Pancreas (tissue), 10 donors: ENCODE measurements around the gene FANCG. TPM values are rescaled to one million over a fixed set of nuclear protein-coding genes. Genes with fewer than 3 reads are reported as not detected.
A peak's percentile ranks its signal among the peaks of the same experiment; 100 is the strongest.

Experiments
- ATAC-seq, 4 donors: fragments of 200-7000 bp; cut with Tn5 transposase; one replicate each; pipeline versions ENCODE4 v1.8.0 to v1.9.1; 2020; ENCODE audit warnings: mild to moderate bottlenecking in 4 of 4, moderate library complexity in 4 of 4
- DNase-seq, 6 donors: peaks; one replicate each; pipeline ENCODE4 v3.0.0-alpha.2; 2020
- FAIRE-seq: peaks from 2 replicates; lab custom pipeline; 2012; peaks lifted over from hg19 to GRCh38; lab: Jason Lieb, UNC
- H3K27ac ChIP-seq, 4 donors: fragments of 200-600 bp; sonication (generic); 1 replicate in 3 of 4; 2 replicates in 1 of 4; pipeline versions ENCODE4 v1.5.0 to v1.8.0; 2020
- H3K27me3 ChIP-seq, 4 donors: fragments of 200-600 bp; one replicate each; pipeline ENCODE4 v1.8.0; 2021
- H3K36me3 ChIP-seq, 3 donors: fragments of 200-600 bp; sonication (generic) in 1 of 3; one replicate each; pipeline versions ENCODE4 v1.5.0 to v1.8.0; 2020 to 2021
- H3K4me1 ChIP-seq, 3 donors: fragments of 200-600 bp; one replicate each; pipeline ENCODE4 v1.8.0; 2021
- H3K4me3 ChIP-seq, 4 donors: fragments of 200-600 bp; sonication (generic) in 2 of 4; one replicate each; pipeline versions ENCODE4 v1.5.0 to v1.8.0; 2020 to 2021
- H3K9me3 ChIP-seq, 4 donors: fragments of 200-600 bp; one replicate each; pipeline ENCODE4 v1.8.0; 2021
- WGBS, 2 donors: extraction: QIAGEN DNeasy Blood & Tissue Kit; methylation state at CpG; one replicate each; pipeline ENCODE4 v1.1.7; 2013; 5-methylcytosine and 5-hydroxymethylcytosine counted together
- intact Hi-C, 3 donors: fragments of 100-400 bp; cut with DNase I; formaldehyde crosslinking; loops; one replicate each; pipeline versions ENCODE4 v1.11.1 to v1.14.2; 2022
- polyA plus RNA-seq, 2 donors: library from polyadenylated mRNA; stranded (reverse); fragments of 200-250 nt; gene quantifications; one replicate each; pipeline ENCODE4 v1.2.3, GENCODE V29; 2013
- total RNA-seq, 6 donors: library from RNA; stranded (reverse); fragmentation: NEBNext Ultra II Directional in 4 of 6; extraction: Animal tissue kit (Norgen Biotek cat#: 25700) in 4 of 6; gene quantifications; one replicate each; pipeline versions ENCODE4 v1.2.1 to v1.2.4, GENCODE V29; 2021 to 2023
- TF ChIP-seq, protein P1 (sequence below), 4 donors: fragments of 200-600 bp; sonication (generic) in 3 of 4; IDR thresholded peaks; one replicate each; pipeline versions ENCODE4 v1.5.0 to v1.8.0; 2021; ENCODE audit warnings: antibody characterized with exemption in 4 of 4
- donor health status: healthy with polysubstance abuse.
- donor health status: DM: no; HTN: no; CAD: no; lungs with moderate emphysema.
- donor health status: DM: no; HTN: no; CAD: no.
- donor health status: control.
- donor health status: control.
- donor health status: Bipolar disorder and iron deficiency.
- donor health status: DM: yes; HTN: yes; CAD: no.
- donor health status: DM: no; HTN: no; CAD: no.
- donor health status: DM: no; HTN: no; CAD: no.
- donor health status: DM: yes; HTN: yes; CAD: no.

Gene FANCG
- total and polyA plus RNA-seq, 8 donors, result 7.5 to 31.1 (median 12.5) TPM

DNA sequence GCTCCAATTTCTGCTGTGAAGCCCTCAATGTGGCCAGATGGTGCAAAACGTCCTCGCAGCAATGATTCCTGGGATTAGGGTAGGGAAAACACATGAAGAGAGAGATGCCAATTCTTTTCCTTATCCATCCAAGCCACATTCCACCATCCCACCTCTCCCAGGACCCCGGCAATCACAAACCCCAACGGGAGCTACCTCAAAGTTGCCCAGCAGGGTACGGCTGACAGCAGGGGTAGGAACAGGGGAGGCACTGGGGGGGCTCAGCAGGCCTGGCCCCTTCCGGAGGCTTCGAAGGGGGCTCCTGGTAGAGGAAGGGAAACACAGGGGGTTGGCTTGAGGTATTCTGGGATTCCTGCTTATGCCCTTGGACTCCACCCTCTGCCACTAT, 26.6 kb upstream of the FANCG start:
- TF ChIP-seq, protein P1, sequence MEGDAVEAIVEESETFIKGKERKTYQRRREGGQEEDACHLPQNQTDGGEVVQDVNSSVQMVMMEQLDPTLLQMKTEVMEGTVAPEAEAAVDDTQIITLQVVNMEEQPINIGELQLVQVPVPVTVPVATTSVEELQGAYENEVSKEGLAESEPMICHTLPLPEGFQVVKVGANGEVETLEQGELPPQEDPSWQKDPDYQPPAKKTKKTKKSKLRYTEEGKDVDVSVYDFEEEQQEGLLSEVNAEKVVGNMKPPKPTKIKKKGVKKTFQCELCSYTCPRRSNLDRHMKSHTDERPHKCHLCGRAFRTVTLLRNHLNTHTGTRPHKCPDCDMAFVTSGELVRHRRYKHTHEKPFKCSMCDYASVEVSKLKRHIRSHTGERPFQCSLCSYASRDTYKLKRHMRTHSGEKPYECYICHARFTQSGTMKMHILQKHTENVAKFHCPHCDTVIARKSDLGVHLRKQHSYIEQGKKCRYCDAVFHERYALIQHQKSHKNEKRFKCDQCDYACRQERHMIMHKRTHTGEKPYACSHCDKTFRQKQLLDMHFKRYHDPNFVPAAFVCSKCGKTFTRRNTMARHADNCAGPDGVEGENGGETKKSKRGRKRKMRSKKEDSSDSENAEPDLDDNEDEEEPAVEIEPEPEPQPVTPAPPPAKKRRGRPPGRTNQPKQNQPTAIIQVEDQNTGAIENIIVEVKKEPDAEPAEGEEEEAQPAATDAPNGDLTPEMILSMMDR (IDR thresholded peaks at IDR 0.05), result no peak
- WGBS, 2 donors, result 85 to 91% methylated on average over 7 of the region's 7 CpGs
- peaks cover 0 to 22% (median 9%) of the 10 kb centered on the region in 3 donors for H3K4me1 ChIP-seq
- DNase-seq, result no peak
- intact Hi-C loops, result no loop called here
- H3K27me3 ChIP-seq, result no peaks in the 10 kb centered on the region
- no peaks in the 10 kb centered on the region for H3K9me3 ChIP-seq
- no peak for FAIRE-seq
- H3K27ac ChIP-seq, result no peak overlapping the region
- no peak for ATAC-seq
- no peak overlapping the region for H3K4me3 ChIP-seq
- H3K36me3 ChIP-seq, result peaks cover 0 to 9% (median 0%) of the 10 kb centered on the region in 3 donors

DNA sequence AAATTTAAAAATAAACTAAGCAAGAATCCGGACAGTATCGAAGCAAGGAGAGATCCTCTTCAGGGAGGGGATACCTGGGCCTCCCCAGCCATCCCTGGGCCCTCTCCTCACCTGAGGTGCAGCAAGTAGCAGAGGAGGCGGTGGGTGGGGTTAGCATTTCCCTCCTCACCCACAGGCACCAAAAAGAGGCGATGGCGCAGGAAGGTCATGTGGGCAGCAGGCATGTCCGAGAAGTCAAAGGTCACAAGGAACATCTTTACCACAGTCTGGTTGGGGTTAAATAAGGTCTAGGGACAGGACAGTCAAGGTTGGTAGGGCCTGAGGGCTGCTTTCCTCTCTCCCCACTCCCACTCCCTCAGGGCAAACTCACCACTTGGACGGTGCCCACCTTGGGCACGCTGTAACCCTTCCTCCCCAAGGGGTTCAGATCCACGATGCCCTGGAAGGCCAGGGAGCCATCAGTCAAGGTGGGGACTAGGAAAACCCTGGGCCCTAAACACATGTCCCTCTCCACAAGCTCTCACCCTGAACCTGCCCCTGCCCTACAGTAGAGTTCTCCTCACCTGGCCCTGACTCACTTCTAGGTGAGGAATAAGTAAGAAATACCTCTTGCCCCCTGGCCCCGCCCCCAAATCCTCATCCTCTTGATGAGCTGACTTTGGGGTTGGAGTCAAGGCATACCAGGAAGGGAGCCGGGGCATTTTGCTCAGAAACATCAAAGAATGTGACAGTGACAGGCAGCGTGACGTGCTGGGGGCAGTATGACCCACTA, 26.0 kb upstream of the FANCG start:
- ATAC-seq (no peak), FAIRE-seq (no peak), DNase-seq (no peak)
- Histone ChIP-seq H3K4me1 (peaks cover 0 to 20% (median 6%) of the 10 kb centered on the region in 3 donors), H3K36me3 (peaks cover 0 to 9% (median 0%) of the 10 kb centered on the region in 3 donors), H3K4me3 (no peak overlapping the region), H3K27ac (no peak overlapping the region), H3K9me3 (no peaks in the 10 kb centered on the region), H3K27me3 (no peaks in the 10 kb centered on the region)
- WGBS, 2 donors, result 89 to 92% methylated on average over 13 of the region's 13 CpGs
- TF ChIP-seq, protein P1 (IDR thresholded peaks at IDR 0.05), result no peak
- intact Hi-C loops, result no loop called here

DNA sequence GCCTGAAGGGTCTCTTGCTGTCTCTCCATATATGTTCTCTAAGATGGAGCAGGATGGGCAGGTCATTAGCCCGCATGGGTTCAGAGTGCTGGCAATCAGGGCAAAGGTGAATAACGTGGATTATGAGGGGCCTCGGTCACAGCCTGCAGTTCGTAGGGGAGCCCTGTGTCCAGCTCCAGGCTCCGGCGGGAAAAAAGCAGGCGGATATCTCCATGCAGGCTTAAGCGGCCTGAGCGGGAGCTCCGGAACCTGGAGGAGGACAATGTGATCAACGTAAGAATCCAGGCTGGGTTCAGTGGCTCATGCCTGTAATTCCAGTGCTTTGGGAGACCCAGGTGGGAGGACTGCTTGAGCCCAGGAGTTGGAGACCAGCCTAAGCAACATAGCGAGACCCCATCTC, 25.4 kb upstream of the FANCG start:
- intact Hi-C loops, result no loop called here
- Histone ChIP-seq H3K4me3 (no peak overlapping the region), H3K27me3 (no peaks in the 10 kb centered on the region), H3K4me1 (peaks cover 0 to 14% (median 6%) of the 10 kb centered on the region in 3 donors), H3K36me3 (peaks cover 0 to 11% (median 0%) of the 10 kb centered on the region in 3 donors), H3K27ac (no peak overlapping the region), H3K9me3 (no peaks in the 10 kb centered on the region)
- WGBS, 2 donors, result 88 to 90% methylated on average over 12 of the region's 12 CpGs
- DNase-seq (no peak), ATAC-seq (no peak), FAIRE-seq (no peak)
- TF ChIP-seq, protein P1 (IDR thresholded peaks at IDR 0.05), result no peak

DNA sequence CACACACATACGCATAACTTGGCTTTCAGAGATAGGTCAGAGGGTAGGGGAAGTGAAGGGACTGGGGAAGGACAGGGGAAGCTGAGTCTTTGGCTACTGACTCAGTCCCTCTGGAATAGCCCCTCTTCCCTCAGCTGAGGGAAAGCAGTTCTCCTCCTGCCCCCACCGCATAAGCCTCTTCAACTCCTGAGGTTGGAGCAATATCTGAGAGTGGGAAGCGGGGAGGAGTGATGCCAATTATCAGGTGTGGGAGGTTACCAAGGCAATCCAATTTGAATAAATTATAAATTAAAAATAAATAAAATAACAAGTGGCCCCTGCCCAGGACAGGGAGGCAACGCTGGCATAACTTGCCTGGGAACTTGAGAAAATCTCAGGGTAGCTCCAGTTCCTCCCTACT, 24.8 kb upstream of the FANCG start:
- TF ChIP-seq, protein P1 (IDR thresholded peaks at IDR 0.05), result no peak
- Histone ChIP-seq H3K9me3 (no peaks in the 10 kb centered on the region), H3K4me3 (no peak overlapping the region), H3K36me3 (peaks cover 0 to 12% (median 0%) of the 10 kb centered on the region in 3 donors), H3K27ac (no peak overlapping the region), H3K4me1 (peaks cover 0 to 14% (median 6%) of the 10 kb centered on the region in 3 donors), H3K27me3 (no peaks in the 10 kb centered on the region)
- WGBS, 2 donors, result 90% methylated on average over 4 of the region's 4 CpGs
- no peak for DNase-seq
- FAIRE-seq, result no peak
- ATAC-seq, result no peak
- intact Hi-C loops, result no loop called here

DNA sequence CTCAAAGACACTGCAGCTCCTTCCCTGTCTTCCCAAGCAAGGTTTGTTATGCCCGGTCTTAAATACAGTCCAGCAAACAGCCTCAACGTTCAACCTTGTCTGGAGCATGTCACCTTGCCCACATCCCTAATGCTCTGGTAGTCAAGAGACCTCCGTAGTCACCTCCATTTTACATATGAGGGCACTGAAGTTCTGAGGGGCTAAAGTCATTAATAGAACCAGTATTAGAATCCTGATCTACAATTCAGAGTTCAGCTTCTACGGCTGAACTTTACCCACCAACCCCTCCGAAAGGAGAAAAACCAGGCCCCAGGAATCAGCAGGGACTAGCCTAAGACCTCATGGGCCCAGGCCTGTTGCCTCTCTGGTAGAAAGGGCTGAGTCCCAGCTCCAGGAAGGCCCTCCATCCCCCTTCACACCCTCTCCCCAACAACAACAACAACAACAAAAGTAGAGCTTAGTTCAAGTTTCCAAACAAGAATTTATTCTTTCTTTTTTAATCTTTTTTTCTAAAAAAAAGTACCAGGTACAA, 24.0 kb upstream of the FANCG start:
- FAIRE-seq (no peak), DNase-seq (no peak), ATAC-seq (peak in 1 of 4 donors; percentile 1)
- Histone ChIP-seq H3K27me3 (no peaks in the 10 kb centered on the region), H3K4me3 (peak overlapping the region in 2 of 4 donors; percentile 66 to 76), H3K9me3 (no peaks in the 10 kb centered on the region), H3K27ac (peak overlapping the region; percentile 61 to 85 (median 73)), H3K36me3 (peaks cover 0 to 12% (median 0%) of the 10 kb centered on the region in 3 donors), H3K4me1 (peaks cover 0 to 14% (median 6%) of the 10 kb centered on the region in 3 donors)
- TF ChIP-seq, protein P1 (IDR thresholded peaks at IDR 0.05), result no peak
- intact Hi-C loops, result no loop called here
- 33 to 38% methylated on average over 5 of the region's 5 CpGs for WGBS, 2 donors
